H1 (cell line): Measurements from ENCODE around the gene EFEMP2. TPM values are rescaled to one million over a fixed set of nuclear protein-coding genes. Genes with fewer than 3 reads are reported as not detected.

Experiments
- CTCF ChIA-PET: fragments of 300-600 bp; sonication (Branson Sonifier 250); formaldehyde crosslinking; loops from one replicate; lab custom pipeline; 2021; ENCODE audit not compliant: partially characterized antibody; lab: Charles Lee
- POLR2A ChIA-PET: fragments of 300-600 bp; sonication (Branson Sonifier 250); formaldehyde crosslinking; loops from one replicate; lab custom pipeline; 2021; ENCODE audit warnings: inconsistent platforms; ENCODE audit not compliant: partially characterized antibody; lab: Charles Lee
- DNase-seq, 2 experiments: peaks; one replicate each; pipeline versions ENCODE4 v3.0.0 to v3.0.0-alpha.2; 2010 to 2022; ENCODE audit warnings: low spot score in 2 of 2, low read depth in 1 of 2, mixed read lengths in 1 of 2
- FAIRE-seq: peaks from 2 replicates; lab custom pipeline; 2011; peaks lifted over from hg19 to GRCh38; lab: Jason Lieb, UNC
- H2AFZ ChIP-seq: 2 replicates; pipeline ENCODE4 v1.8.1; 2012; ENCODE audit warnings: low read length, inconsistent platforms
- H2AK5ac ChIP-seq: 2 replicates; pipeline ENCODE4 v1.6.1; 2013; ENCODE audit warnings: low read depth, low read length
- H2BK120ac ChIP-seq: replicated peaks from 2 replicates; pipeline ENCODE3; 2013; ENCODE audit warnings: low read depth, low read length, inconsistent platforms
- H2BK12ac ChIP-seq: 2 replicates; pipeline ENCODE4 v1.6.1; 2013; ENCODE audit warnings: low read depth, low read length
- H2BK15ac ChIP-seq: 2 replicates; pipeline ENCODE4 v1.6.1; 2013; ENCODE audit warnings: low read length
- H2BK20ac ChIP-seq: 2 replicates; pipeline ENCODE4 v1.6.1; 2013; ENCODE audit warnings: low read length
- H2BK5ac ChIP-seq: 2 replicates; pipeline ENCODE4 v1.6.1; 2013; ENCODE audit warnings: low read depth, low read length
- H3K14ac ChIP-seq: 2 replicates; pipeline ENCODE4 v1.6.1; 2013; ENCODE audit warnings: inconsistent platforms; ENCODE audit not compliant: insufficient read length
- H3K18ac ChIP-seq: 2 replicates; pipeline ENCODE4 v1.6.1; 2013; ENCODE audit warnings: low read length; ENCODE audit errors: extremely low read depth
- H3K23ac ChIP-seq: 2 replicates; pipeline ENCODE4 v1.6.1; 2013; ENCODE audit warnings: inconsistent platforms; ENCODE audit not compliant: insufficient read length
- H3K23me2 ChIP-seq: 2 replicates; pipeline ENCODE4 v1.6.1; 2013; ENCODE audit warnings: low read depth, low read length
- H3K27ac ChIP-seq: 2 replicates; pipeline ENCODE4 v1.6.1; 2011; ENCODE audit warnings: low read depth, low read length, inconsistent platforms
- H3K27me3 ChIP-seq, 4 experiments: replicated peaks in 1 of 4; 1 replicate in 1 of 4; 2 replicates in 3 of 4; pipeline versions ENCODE4 v1.6.1 to v1.8.1; 2011 to 2013; ENCODE audit warnings: low read length in 3 of 4, mild to moderate bottlenecking in 3 of 4, inconsistent platforms in 2 of 4, mixed read lengths in 2 of 4, moderate library complexity in 1 of 4; ENCODE audit not compliant: control insufficient read depth in 3 of 4, insufficient read depth in 3 of 4; ENCODE audit errors: extremely low read depth in 1 of 4
- H3K36me3 ChIP-seq, 4 experiments: 2 replicates each; pipeline versions ENCODE4 v1.6.1 to v1.8.1; 2011 to 2013; ENCODE audit warnings: mild to moderate bottlenecking in 4 of 4, low read length in 3 of 4, moderate library complexity in 2 of 4, control low read depth in 1 of 4, inconsistent platforms in 1 of 4; ENCODE audit not compliant: insufficient read depth in 4 of 4, control insufficient read depth in 2 of 4
- H3K4ac ChIP-seq: replicated peaks from 2 replicates; pipeline ENCODE3; 2013; ENCODE audit warnings: low read length, low read depth, mixed read lengths, inconsistent platforms; ENCODE audit not compliant: insufficient read length
- H3K4me1 ChIP-seq, 4 experiments: replicated peaks in 1 of 4; 1 replicate in 1 of 4; 2 replicates in 3 of 4; pipeline versions ENCODE4 v1.6.1 to v1.8.1; 2011 to 2013; ENCODE audit warnings: low read length in 3 of 4, inconsistent platforms in 2 of 4, mixed read lengths in 1 of 4; ENCODE audit not compliant: insufficient read depth in 4 of 4, control insufficient read depth in 3 of 4
- H3K4me2 ChIP-seq, 2 experiments: 2 replicates each; pipeline versions ENCODE4 v1.6.1 to v1.8.1; 2011 to 2013; ENCODE audit warnings: low read depth in 2 of 2, low read length in 2 of 2, control low read depth in 1 of 2, inconsistent platforms in 1 of 2, mild to moderate bottlenecking in 1 of 2; ENCODE audit not compliant: insufficient read depth in 1 of 2
- H3K4me3 ChIP-seq, 4 experiments: fragments of 200-600, 300-600 bp in 1 of 4; sonication (generic), shearing (Covaris generic), sonication (Bioruptor Twin) in 1 of 4; 2 replicates each; pipeline versions ENCODE4 v1.5.1 to v1.8.1; 2011 to 2016; ENCODE audit warnings: low read length in 4 of 4, low read depth in 3 of 4, control low read depth in 2 of 4, inconsistent platforms in 2 of 4, mild to moderate bottlenecking in 2 of 4, mixed read lengths in 1 of 4, moderate library complexity in 1 of 4; ENCODE audit not compliant: insufficient read depth in 2 of 4; ENCODE audit errors: extremely low read depth in 1 of 4
- H3K56ac ChIP-seq: replicated peaks from 2 replicates; pipeline ENCODE3; 2013; ENCODE audit warnings: low read depth, mild to moderate bottlenecking, mixed read lengths, low read length, inconsistent platforms; ENCODE audit not compliant: insufficient read length
- H3K79me1 ChIP-seq: 2 replicates; pipeline ENCODE4 v1.6.1; 2013; ENCODE audit warnings: low read depth, low read length, control low read depth
- H3K79me2 ChIP-seq, 2 experiments: 2 replicates each; pipeline versions ENCODE4 v1.6.1 to v1.8.1; 2012 to 2013; ENCODE audit warnings: low read length in 2 of 2, mild to moderate bottlenecking in 2 of 2, inconsistent platforms in 1 of 2; ENCODE audit not compliant: insufficient read depth in 2 of 2, control insufficient read depth in 1 of 2
- H3K9ac ChIP-seq, 4 experiments: replicated peaks in 1 of 4; 1 replicate in 1 of 4; 2 replicates in 3 of 4; pipeline versions ENCODE4 v1.6.1 to v1.8.1; 2011 to 2013; ENCODE audit warnings: low read depth in 3 of 4, low read length in 3 of 4, control low read depth in 2 of 4, mild to moderate bottlenecking in 2 of 4, moderate library complexity in 2 of 4, inconsistent platforms in 1 of 4; ENCODE audit errors: extremely low read depth in 1 of 4
- H3K9me3 ChIP-seq, 2 experiments: 2 replicates each; pipeline versions ENCODE4 v1.6.1 to v1.8.1; 2012 to 2013; ENCODE audit warnings: mild to moderate bottlenecking in 2 of 2, moderate library complexity in 2 of 2, control low read depth in 1 of 2, inconsistent platforms in 1 of 2, low read depth in 1 of 2, low read length in 1 of 2, mixed read lengths in 1 of 2; ENCODE audit not compliant: insufficient read depth in 2 of 2
- H4K20me1 ChIP-seq, 2 experiments: replicated peaks in 1 of 2; 2 replicates each; pipeline versions ENCODE3 to v1.8.1; 2011 to 2013; ENCODE audit warnings: inconsistent platforms in 2 of 2, low read length in 2 of 2, mild to moderate bottlenecking in 1 of 2; ENCODE audit not compliant: insufficient read depth in 2 of 2, control insufficient read depth in 1 of 2
- H4K5ac ChIP-seq: 2 replicates; pipeline ENCODE4 v1.6.1; 2013; ENCODE audit warnings: low read length, low read depth, mixed read lengths, inconsistent platforms; ENCODE audit not compliant: insufficient read length
- H4K8ac ChIP-seq: 2 replicates; pipeline ENCODE4 v1.8.0; 2013; ENCODE audit warnings: mild to moderate bottlenecking, moderate library complexity, low read length, inconsistent platforms; ENCODE audit not compliant: insufficient read depth; ENCODE audit errors: extremely low read depth
- H4K91ac ChIP-seq: replicated peaks from 2 replicates; pipeline ENCODE3; 2013; ENCODE audit warnings: low read length, mixed read lengths, inconsistent platforms; ENCODE audit not compliant: insufficient read length
- GTF2F1 ChIP-seq: IDR thresholded peaks from 2 replicates; pipeline ENCODE4 v1.6.1; 2012; ENCODE audit warnings: low read depth, low read length, improper control_type of control experiment, borderline replicate concordance
- JUND ChIP-seq: IDR thresholded peaks from 2 replicates; pipeline ENCODE4 v1.6.1; 2011; ENCODE audit warnings: mild to moderate bottlenecking, improper control_type of control experiment, low read length
- SIX5 ChIP-seq: IDR thresholded peaks from 2 replicates; pipeline ENCODE4 v1.6.1; 2011; ENCODE audit warnings: mild to moderate bottlenecking, low read depth, low read length
- WGBS, 2 experiments: shearing (Covaris generic) in 1 of 2; methylation state at CpG; one replicate each; pipeline versions ENCODE4 v1.1.6 to v1.1.7; 2013 to 2015; ENCODE audit warnings: low lambda C conversion rate in 2 of 2, mixed read lengths in 2 of 2, inconsistent platforms in 1 of 2, low coverage in 1 of 2, missing lambda C conversion rate in 1 of 2; ENCODE audit not compliant: insufficient replicate concordance in 2 of 2, insufficient coverage in 1 of 2, insufficient read length in 1 of 2; ENCODE audit errors: extremely low coverage in 1 of 2, missing lambda C conversion rate in 1 of 2; 5-methylcytosine and 5-hydroxymethylcytosine counted together
- polyA plus RNA-seq, 7 experiments: library from polyadenylated mRNA; depleted of rRNA in 3 of 7; stranded (reverse) in 5 of 7; unstranded in 2 of 7; fragments of >200 nt in 5 of 7; fragments of 200-250 nt in 2 of 7; gene quantifications; 1 replicate in 5 of 7; 2 replicates in 1 of 7; 4 replicates in 1 of 7; pipeline versions ENCODE4 v1.2.1 to v1.2.3, GENCODE V29; 2011 to 2013; ENCODE audit warnings: missing spikeins in 2 of 7, mixed read lengths in 2 of 7
- total RNA-seq: library from RNA; stranded (reverse); fragmentation: NEBNext Ultra II Directional; extraction: Animal tissue kit (Norgen Biotek cat#: 25700); gene quantifications from 2 replicates; pipeline ENCODE4 v1.2.1, GENCODE V29; 2021
- TF ChIP-seq, protein P1 (sequence below): IDR thresholded peaks from 2 replicates; pipeline ENCODE4 v1.6.1; 2011; ENCODE audit warnings: low read length, improper control_type of control experiment

EFEMP2 gene
- total and polyA plus RNA-seq, 2 of the 8 experiments (the other 6 are each of a cell fraction or from before 2014, with no cell fraction given) = 8.8 to 17.2 TPM

GRCh38 chr11:65843811-65844210 lies 28.8 kb downstream of the EFEMP2 start:
- Histone ChIP-seq H4K20me1 (no peaks in the 10 kb centered on the region), H2BK12ac (no peak overlapping the region), H3K79me2 (no peaks in the 10 kb centered on the region), H3K27ac (no peak overlapping the region), H3K4ac (no peak overlapping the region), H4K8ac (no peak overlapping the region), H3K4me2 (no peak overlapping the region), H4K5ac (no peak overlapping the region), H2AFZ (no peak overlapping the region), H3K27me3 (no peaks in the 10 kb centered on the region; a peak in 1 of 7 replicates), H2BK120ac (no peak overlapping the region), H4K91ac (no peak overlapping the region), H3K14ac (no peak overlapping the region), H2BK5ac (no peak overlapping the region), H3K36me3 (no peaks in the 10 kb centered on the region), H3K23me2 (no peaks in the 10 kb centered on the region), H2BK20ac (no peak overlapping the region), H3K4me3 (no peak overlapping the region), H3K9ac (no peak overlapping the region), H3K23ac (no peak overlapping the region), H3K18ac (no peak overlapping the region), H2BK15ac (no peak overlapping the region), H3K9me3 (no peaks in the 10 kb centered on the region), H2AK5ac (no peak overlapping the region), H3K56ac (no peak overlapping the region), H3K79me1 (no peaks in the 10 kb centered on the region), H3K4me1 (no peaks in the 10 kb centered on the region)
- FAIRE-seq (no peak), DNase-seq (no peak)
- ChIA-PET CTCF (interaction anchor here (0.5 to 15.2 kb wide), 9 partner anchors 8 to 137 kb away, joined by 3 to 283 read pairs (median 5); partner anchors contain the start of genes CCDC85B, CTSW, FIBP and MUS81), POLR2A (interaction anchor here (38.3 kb wide), 1 partner anchor 31 kb away, joined by 1071 read pairs; the partner anchor contains the start of genes CCDC85B, CFL1, CTSW and EFEMP2)
- 84% methylated on average over 3 of the region's 3 CpGs; no CpG with 5 or more reads in 1 of the 2 experiments for WGBS, 2 experiments
- no peak for TF ChIP-seq JUND
- no peak for TF ChIP-seq GTF2F1
- TF ChIP-seq SIX5 = no peak
- TF ChIP-seq, protein P1, sequence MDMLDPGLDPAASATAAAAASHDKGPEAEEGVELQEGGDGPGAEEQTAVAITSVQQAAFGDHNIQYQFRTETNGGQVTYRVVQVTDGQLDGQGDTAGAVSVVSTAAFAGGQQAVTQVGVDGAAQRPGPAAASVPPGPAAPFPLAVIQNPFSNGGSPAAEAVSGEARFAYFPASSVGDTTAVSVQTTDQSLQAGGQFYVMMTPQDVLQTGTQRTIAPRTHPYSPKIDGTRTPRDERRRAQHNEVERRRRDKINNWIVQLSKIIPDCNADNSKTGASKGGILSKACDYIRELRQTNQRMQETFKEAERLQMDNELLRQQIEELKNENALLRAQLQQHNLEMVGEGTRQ = no peak
